Measurements from ENCODE around the gene NEU4. TPM values are rescaled to one million over a fixed set of nuclear protein-coding genes. Genes with fewer than 3 reads are reported as not detected.
"Not testable (repeated sequence)": the region's sequence is repeated elsewhere in the genome, so short reads cannot be mapped to it uniquely, and the experiment has no call there.

NEU4 gene
- total RNA-seq, 1 donor = not detected

GRCh38 chr2:241818229-241818942 lies 9.4 kb downstream of the NEU4 start:
- Histone ChIP-seq H3K36me3 (ENCODE audit: insufficient read depth, low read length) (no peaks in the 10 kb centered on the region), H3K4me2 (ENCODE audit: insufficient read depth, low read length) (no peak overlapping the region), H3K4me3 (ENCODE audit: insufficient read depth, low read length) (no peak overlapping the region), H4K20me1 (ENCODE audit: insufficient read depth, low read length) (no peaks in the 10 kb centered on the region), H3K79me2 (ENCODE audit: insufficient read depth, low read length) (no peaks in the 10 kb centered on the region), H3K27ac (ENCODE audit: low read depth, low read length) (no peak overlapping the region), H3K4me1 (ENCODE audit: insufficient read depth, low read length) (no peaks in the 10 kb centered on the region), H3K27me3 (ENCODE audit: insufficient read depth, low read length) (peaks cover 3% of the 10 kb centered on the region), H3K9me3 (ENCODE audit: low read depth, low read length) (no peaks in the 10 kb centered on the region), H2AFZ (ENCODE audit: low read length) (no peak overlapping the region)
- no peak for DNase-seq (ENCODE audit: insufficient read length, low spot score, missing footprints)
- TF ChIP-seq CTCF (IDR thresholded peaks at IDR 0.05; ENCODE audit: extremely low read depth, low read depth, low read length) = no peak

- no peak overlapping the region for H3K4me3 ChIP-seq (ENCODE audit: insufficient read depth, low read length)
- H3K36me3 ChIP-seq (ENCODE audit: insufficient read depth, low read length) = no peaks in the 10 kb centered on the region
- H4K20me1 ChIP-seq (ENCODE audit: insufficient read depth, low read length) = no peaks in the 10 kb centered on the region
- no peak for TF ChIP-seq CTCF (IDR thresholded peaks at IDR 0.05; ENCODE audit: extremely low read depth, low read depth, low read length)
- no peaks in the 10 kb centered on the region for H3K4me1 ChIP-seq (ENCODE audit: insufficient read depth, low read length)
- H3K9me3 ChIP-seq (ENCODE audit: low read depth, low read length) = no peaks in the 10 kb centered on the region
- H2AFZ ChIP-seq (ENCODE audit: low read length) = no peak overlapping the region
- no peak overlapping the region for H3K27ac ChIP-seq (ENCODE audit: low read depth, low read length)
- peaks cover 6% of the 10 kb centered on the region for H3K27me3 ChIP-seq (ENCODE audit: insufficient read depth, low read length)
- no peak for DNase-seq (ENCODE audit: insufficient read length, low spot score, missing footprints)
- H3K79me2 ChIP-seq (ENCODE audit: insufficient read depth, low read length) = no peaks in the 10 kb centered on the region
- no peak overlapping the region for H3K4me2 ChIP-seq (ENCODE audit: insufficient read depth, low read length)
Measured at GRCh38 chr2:241818943-241819270, 9.9 kb downstream of the NEU4 start.

GRCh38 chr2:241819947-241820624 lies 11.1 kb downstream of the NEU4 start:
- H3K9me3 ChIP-seq (ENCODE audit: low read depth, low read length); H2AFZ ChIP-seq (ENCODE audit: low read length); H3K79me2 ChIP-seq (ENCODE audit: insufficient read depth, low read length); H3K4me2 ChIP-seq (ENCODE audit: insufficient read depth, low read length); H4K20me1 ChIP-seq (ENCODE audit: insufficient read depth, low read length); H3K27me3 ChIP-seq (ENCODE audit: insufficient read depth, low read length); H3K27ac ChIP-seq (ENCODE audit: low read depth, low read length); DNase-seq (ENCODE audit: insufficient read length, low spot score, missing footprints); H3K4me3 ChIP-seq (ENCODE audit: insufficient read depth, low read length); H3K4me1 ChIP-seq (ENCODE audit: insufficient read depth, low read length); H3K36me3 ChIP-seq (ENCODE audit: insufficient read depth, low read length): not testable (repeated sequence)

- Histone ChIP-seq H3K4me3 (ENCODE audit: insufficient read depth, low read length) (no peak overlapping the region), H3K79me2 (ENCODE audit: insufficient read depth, low read length) (no peaks in the 10 kb centered on the region), H3K27ac (ENCODE audit: low read depth, low read length) (no peak overlapping the region), H3K27me3 (ENCODE audit: insufficient read depth, low read length) (peaks cover 6% of the 10 kb centered on the region), H2AFZ (ENCODE audit: low read length) (no peak overlapping the region), H3K4me2 (ENCODE audit: insufficient read depth, low read length) (no peak overlapping the region), H3K4me1 (ENCODE audit: insufficient read depth, low read length) (no peaks in the 10 kb centered on the region), H4K20me1 (ENCODE audit: insufficient read depth, low read length) (no peaks in the 10 kb centered on the region), H3K9me3 (ENCODE audit: low read depth, low read length) (no peaks in the 10 kb centered on the region), H3K36me3 (ENCODE audit: insufficient read depth, low read length) (no peaks in the 10 kb centered on the region)
- TF ChIP-seq CTCF (IDR thresholded peaks at IDR 0.05; ENCODE audit: extremely low read depth, low read depth, low read length) = no peak
- DNase-seq (ENCODE audit: insufficient read length, low spot score, missing footprints) = no peak
Measured at GRCh38 chr2:241820625-241821384, 11.8 kb downstream of the NEU4 start.

Measured in osteoblast (primary cell).